HepG2 (cell line): ENCODE data around the gene TRIM27. TPM values are rescaled to one million over a fixed set of nuclear protein-coding genes. Genes with fewer than 3 reads are reported as not detected.

Experiments used
- CBX2 ChIP-seq, 2 experiments: fragments of 200-600 bp in 1 of 2; sonication (generic); formaldehyde crosslinking in 1 of 2; IDR thresholded peaks; 2 replicates each; pipeline versions ENCODE4 v1.7.0 to v1.8.1; 2018 to 2022; ENCODE audit warnings: low read depth in 2 of 2, low read length in 1 of 2, mild to moderate bottlenecking in 1 of 2, missing genetic modification reagents in 1 of 2
- CENPT ChIP-seq: sonication (generic); formaldehyde crosslinking; IDR thresholded peaks from 2 replicates; pipeline ENCODE4 v1.8.0; 2022; ENCODE audit warnings: low read depth, mild to moderate bottlenecking, moderate library complexity, missing genetic modification reagents
- HDAC6 ChIP-seq: fragments of 200-600 bp; sonication (generic); IDR thresholded peaks from 2 replicates; pipeline ENCODE4 v1.7.0; 2017; ENCODE audit warnings: mild to moderate bottlenecking, antibody characterized with exemption, low read length, low read depth
- HES4 ChIP-seq: sonication (generic); formaldehyde crosslinking; IDR thresholded peaks from 2 replicates; pipeline ENCODE4 v1.9.0; 2021; ENCODE audit warnings: mild to moderate bottlenecking, missing genetic modification reagents, borderline replicate concordance
- HMG20A ChIP-seq: IDR thresholded peaks from 2 replicates; pipeline ENCODE4 v1.6.1; 2016; ENCODE audit warnings: borderline replicate concordance
- HOXA5 ChIP-seq: sonication (generic); formaldehyde crosslinking; IDR thresholded peaks from 2 replicates; pipeline ENCODE4 v1.4.0; 2020; ENCODE audit warnings: missing genetic modification reagents
- KDM4B ChIP-seq: sonication (generic); formaldehyde crosslinking; IDR thresholded peaks from 2 replicates; pipeline ENCODE4 v1.4.0; 2020; ENCODE audit warnings: missing genetic modification reagents
- KDM5B ChIP-seq: sonication (generic); formaldehyde crosslinking; IDR thresholded peaks from 2 replicates; pipeline ENCODE4 v1.4.0; 2020; ENCODE audit warnings: missing genetic modification reagents, mild to moderate bottlenecking, borderline replicate concordance
- KLF12 ChIP-seq: sonication (generic); formaldehyde crosslinking; IDR thresholded peaks from 2 replicates; pipeline ENCODE4 v1.4.0; 2020; ENCODE audit warnings: missing genetic modification reagents, borderline replicate concordance
- MTF1 ChIP-seq: sonication (generic); formaldehyde crosslinking; IDR thresholded peaks from 2 replicates; pipeline ENCODE4 v1.5.0; 2020; ENCODE audit warnings: missing genetic modification reagents
- NAIF1 ChIP-seq: sonication (generic); formaldehyde crosslinking; IDR thresholded peaks from 2 replicates; pipeline ENCODE4 v1.5.0; 2020; ENCODE audit warnings: mild to moderate bottlenecking, missing genetic modification reagents, borderline replicate concordance
- NFIB ChIP-seq: sonication (generic); formaldehyde crosslinking; IDR thresholded peaks from 2 replicates; pipeline ENCODE4 v1.9.0; 2021; ENCODE audit warnings: missing genetic modification reagents, mild to moderate bottlenecking, borderline replicate concordance
- RBAK ChIP-seq: sonication (generic); formaldehyde crosslinking; IDR thresholded peaks from 2 replicates; pipeline ENCODE4 v1.5.1; 2020; ENCODE audit warnings: mild to moderate bottlenecking, missing genetic modification reagents
- RXRB ChIP-seq: IDR thresholded peaks from 2 replicates; pipeline ENCODE4 v1.6.1; 2016; ENCODE audit warnings: borderline replicate concordance, missing genetic modification reagents, missing compliant biosample characterization
- SETDB1 ChIP-seq: sonication (generic); formaldehyde crosslinking; IDR thresholded peaks from 2 replicates; pipeline ENCODE4 v1.5.1; 2020; ENCODE audit warnings: missing genetic modification reagents, mild to moderate bottlenecking, borderline replicate concordance
- SOX5 ChIP-seq: IDR thresholded peaks from 2 replicates; pipeline ENCODE4 v1.6.1; 2016; ENCODE audit warnings: borderline replicate concordance
- ZBTB7B ChIP-seq: sonication (generic); formaldehyde crosslinking; IDR thresholded peaks from 2 replicates; pipeline ENCODE4 v1.4.0; 2020; ENCODE audit warnings: missing genetic modification reagents
- ZNF101 ChIP-seq: sonication (generic); formaldehyde crosslinking; IDR thresholded peaks from 2 replicates; pipeline ENCODE4 v1.4.0; 2020; ENCODE audit warnings: mild to moderate bottlenecking, low read depth, missing genetic modification reagents, borderline replicate concordance
- ZNF282 ChIP-seq: fragments of 450-650 bp; IDR thresholded peaks from 2 replicates; pipeline ENCODE4 v1.6.1; 2018; ENCODE audit not compliant: partially characterized antibody
- ZNF382 ChIP-seq: sonication (generic); formaldehyde crosslinking; IDR thresholded peaks from 2 replicates; pipeline ENCODE4 v1.5.0; 2020; ENCODE audit warnings: missing genetic modification reagents, mild to moderate bottlenecking, borderline replicate concordance
- ZNF446 ChIP-seq: sonication (generic); formaldehyde crosslinking; IDR thresholded peaks from 2 replicates; pipeline ENCODE4 v1.5.0; 2020; ENCODE audit warnings: mild to moderate bottlenecking, missing genetic modification reagents
- polyA plus RNA-seq, 8 experiments: library from polyadenylated mRNA; depleted of rRNA in 3 of 8; stranded (reverse) in 7 of 8; unstranded in 1 of 8; fragments of >200 nt; fragmentation: Illumina TruSeq in 4 of 8; extraction: Trizol in 4 of 8; gene quantifications; 2 replicates each; pipeline versions ENCODE4 v1.2.1 to v1.2.3, GENCODE V29; 2011 to 2016; ENCODE audit warnings: low read depth in 4 of 8, missing spikeins in 1 of 8, mixed read lengths in 1 of 8; ENCODE audit not compliant: insufficient read depth in 1 of 8
- total RNA-seq, 5 experiments: library from RNA; depleted of rRNA; stranded (reverse); fragments of >200 nt; fragmentation: Illumina TruSeq; extraction: Trizol; gene quantifications; 2 replicates each; pipeline ENCODE4 v1.2.3, GENCODE V29; 2016; ENCODE audit warnings: low read depth in 1 of 5
- TF ChIP-seq, protein P1 (sequence below): sonication (generic); formaldehyde crosslinking; IDR thresholded peaks from 2 replicates; pipeline ENCODE4 v1.4.0; 2020; ENCODE audit warnings: missing genetic modification reagents
- TF ChIP-seq, protein P2 (sequence below): sonication (generic); formaldehyde crosslinking; IDR thresholded peaks from 2 replicates; pipeline ENCODE4 v1.4.0; 2020; ENCODE audit warnings: missing genetic modification reagents; ENCODE audit errors: not compliant biosample characterization
- TF ChIP-seq, protein P3 (sequence below): sonication (generic); formaldehyde crosslinking; IDR thresholded peaks from 2 replicates; pipeline ENCODE4 v1.8.1; 2023; ENCODE audit warnings: missing genetic modification reagents, inconsistent platforms, borderline replicate concordance
- TF ChIP-seq, protein P4 (sequence below): sonication (generic); formaldehyde crosslinking; IDR thresholded peaks from 2 replicates; pipeline ENCODE4 v1.4.0; 2020; ENCODE audit warnings: low read depth, mild to moderate bottlenecking, missing genetic modification reagents

TRIM27 gene
- total and polyA plus RNA-seq, 2 of the 13 experiments (the other 11 are each of a cell fraction or from before 2014, with no cell fraction given): 88.6 to 112 TPM

DNA sequence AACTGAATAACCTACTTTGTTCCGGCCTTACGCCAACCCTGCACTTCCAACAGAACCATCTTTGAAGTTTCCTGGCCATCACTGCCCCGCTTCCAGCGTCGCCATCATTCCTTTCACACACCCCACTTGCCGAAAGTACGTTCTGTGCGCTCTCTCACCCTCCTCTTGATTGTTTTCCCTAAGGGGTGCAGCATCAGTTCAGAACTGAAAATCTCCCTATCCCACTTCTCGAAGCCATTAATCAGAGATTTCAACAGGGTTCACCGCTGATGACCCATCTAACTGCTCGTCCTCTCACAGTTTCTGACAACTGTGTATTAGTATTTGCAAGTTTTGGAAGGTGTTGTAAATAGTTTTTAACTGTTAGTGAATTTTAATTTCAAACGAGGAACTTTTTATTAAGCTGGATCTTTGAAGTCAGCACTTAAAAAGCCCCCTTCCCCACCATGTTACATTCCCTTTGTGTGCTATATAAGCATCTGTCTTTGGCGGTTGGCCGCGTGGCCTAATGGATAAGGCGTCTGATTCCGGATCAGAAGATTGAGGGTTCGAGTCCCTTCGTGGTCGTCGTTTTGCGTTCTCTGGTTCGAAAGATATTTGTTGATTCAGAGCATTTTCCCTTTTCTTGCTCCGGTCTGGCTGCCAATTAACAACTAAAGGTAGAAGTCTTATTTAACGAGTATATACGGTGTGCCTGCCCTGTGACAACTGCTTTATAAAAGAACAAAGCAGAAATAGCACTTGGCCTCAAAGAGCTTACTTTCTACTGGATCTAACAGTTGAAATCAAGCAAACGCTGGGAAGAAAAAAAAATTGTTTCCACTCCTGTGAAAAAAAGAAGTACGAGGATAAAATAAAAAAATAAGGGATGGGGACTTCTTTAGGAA, 42.6 kb downstream of the TRIM27 start (continued):
- TF ChIP-seq ZNF282: no peak
- peak; percentile 57; the same call in 1 of the 2 replicates for TF ChIP-seq HOXA5 (CRISPR knock-in tag)
- TF ChIP-seq RXRB: peak; percentile 79
- peak; percentile 56; the same call in 1 of the 2 replicates for TF ChIP-seq HMG20A
- peak; percentile 68; the same call in 1 of the 2 replicates for TF ChIP-seq ZBTB7B (CRISPR knock-in tag)
- no peak for TF ChIP-seq ZNF382 (CRISPR knock-in tag)
- no peak for TF ChIP-seq SETDB1 (CRISPR knock-in tag)
- TF ChIP-seq, protein P1, sequence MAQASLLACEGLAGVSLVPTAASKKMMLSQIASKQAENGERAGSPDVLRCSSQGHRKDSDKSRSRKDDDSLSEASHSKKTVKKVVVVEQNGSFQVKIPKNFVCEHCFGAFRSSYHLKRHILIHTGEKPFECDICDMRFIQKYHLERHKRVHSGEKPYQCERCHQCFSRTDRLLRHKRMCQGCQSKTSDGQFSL: no peak
- TF ChIP-seq KLF12 (CRISPR knock-in tag): no peak
- no peak for TF ChIP-seq KDM5B (CRISPR knock-in tag)
- TF ChIP-seq KDM4B (CRISPR knock-in tag): 0 out of 2 replicates have a peak, but pooled peaks have one; percentile 63
- TF ChIP-seq ZNF446 (CRISPR knock-in tag): no peak
- TF ChIP-seq MTF1 (CRISPR knock-in tag): no peak
- TF ChIP-seq NFIB (CRISPR knock-in tag): no peak
- no peak for TF ChIP-seq NAIF1 (CRISPR knock-in tag)
- no peak for TF ChIP-seq CENPT (CRISPR knock-in tag)
- TF ChIP-seq, protein P2, sequence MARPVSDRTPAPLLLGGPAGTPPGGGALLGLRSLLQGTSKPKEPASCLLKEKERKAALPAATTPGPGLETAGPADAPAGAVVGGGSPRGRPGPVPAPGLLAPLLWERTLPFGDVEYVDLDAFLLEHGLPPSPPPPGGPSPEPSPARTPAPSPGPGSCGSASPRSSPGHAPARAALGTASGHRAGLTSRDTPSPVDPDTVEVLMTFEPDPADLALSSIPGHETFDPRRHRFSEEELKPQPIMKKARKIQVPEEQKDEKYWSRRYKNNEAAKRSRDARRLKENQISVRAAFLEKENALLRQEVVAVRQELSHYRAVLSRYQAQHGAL (CRISPR knock-in tag): no peak
- TF ChIP-seq, protein P3, sequence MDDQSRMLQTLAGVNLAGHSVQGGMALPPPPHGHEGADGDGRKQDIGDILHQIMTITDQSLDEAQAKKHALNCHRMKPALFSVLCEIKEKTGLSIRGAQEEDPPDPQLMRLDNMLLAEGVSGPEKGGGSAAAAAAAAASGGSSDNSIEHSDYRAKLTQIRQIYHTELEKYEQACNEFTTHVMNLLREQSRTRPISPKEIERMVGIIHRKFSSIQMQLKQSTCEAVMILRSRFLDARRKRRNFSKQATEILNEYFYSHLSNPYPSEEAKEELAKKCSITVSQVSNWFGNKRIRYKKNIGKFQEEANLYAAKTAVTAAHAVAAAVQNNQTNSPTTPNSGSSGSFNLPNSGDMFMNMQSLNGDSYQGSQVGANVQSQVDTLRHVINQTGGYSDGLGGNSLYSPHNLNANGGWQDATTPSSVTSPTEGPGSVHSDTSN (CRISPR knock-in tag): no peak
- TF ChIP-seq ZNF101 (CRISPR knock-in tag): no peak
- TF ChIP-seq SOX5 (CRISPR knock-in tag): 0 out of 2 replicates have a peak, but pooled peaks have one; percentile 28
- TF ChIP-seq, protein P4, sequence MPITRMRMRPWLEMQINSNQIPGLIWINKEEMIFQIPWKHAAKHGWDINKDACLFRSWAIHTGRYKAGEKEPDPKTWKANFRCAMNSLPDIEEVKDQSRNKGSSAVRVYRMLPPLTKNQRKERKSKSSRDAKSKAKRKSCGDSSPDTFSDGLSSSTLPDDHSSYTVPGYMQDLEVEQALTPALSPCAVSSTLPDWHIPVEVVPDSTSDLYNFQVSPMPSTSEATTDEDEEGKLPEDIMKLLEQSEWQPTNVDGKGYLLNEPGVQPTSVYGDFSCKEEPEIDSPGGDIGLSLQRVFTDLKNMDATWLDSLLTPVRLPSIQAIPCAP (CRISPR knock-in tag): no peak
- TF ChIP-seq CBX2 (IDR thresholded peaks at IDR 0.05; ENCODE audit: low read depth, low read length): no peak
- TF ChIP-seq CBX2 (CRISPR knock-in tag; IDR thresholded peaks at IDR 0.05; ENCODE audit: low read depth): no peak
- TF ChIP-seq HDAC6: no peak
- TF ChIP-seq HES4 (CRISPR knock-in tag): no peak
- 0 out of 2 replicates have a peak, but pooled peaks have one; percentile 33 for TF ChIP-seq RBAK (CRISPR knock-in tag)
